ENCODE data around the gene KRTAP4-1. TPM values are rescaled to one million over a fixed set of nuclear protein-coding genes. Genes with fewer than 3 reads are reported as not detected.
"Not testable (repeated sequence)": the region's sequence is repeated elsewhere in the genome, so short reads cannot be mapped to it uniquely, and the experiment has no call there.

The KRTAP4-1 gene
- total RNA-seq, result not detected

DNA sequence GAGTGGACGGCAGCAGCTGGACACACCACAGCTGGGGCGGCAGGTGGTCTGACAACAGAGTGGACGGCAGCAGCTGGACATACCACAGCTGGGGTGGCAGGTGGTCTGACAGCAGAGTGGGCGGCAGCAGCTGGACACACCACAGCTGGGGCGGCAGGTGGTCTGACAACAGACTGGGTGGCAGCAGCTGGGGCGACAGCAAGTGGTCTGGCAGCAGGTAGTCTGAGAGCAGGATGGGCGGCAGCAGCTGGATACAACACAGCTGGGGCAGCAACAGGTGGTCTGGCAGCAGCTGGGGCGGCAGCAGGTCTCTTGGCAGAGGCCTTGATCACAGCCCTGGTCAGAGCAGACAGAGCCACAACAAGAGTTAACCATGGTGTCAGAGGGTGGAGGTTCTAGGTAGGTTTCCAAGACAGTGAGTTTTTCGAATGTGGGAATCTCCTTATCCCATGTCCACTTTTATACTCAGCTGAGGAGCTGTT, at the start of gene KRTAP4-1:
KRTAP4-1 (minus strand) TSS at position 432 of the 482 bp plus-strand sequence; CDS start at position 375, 57 bp downstream.
- no peaks in the 10 kb centered on the region for H3K4me1 ChIP-seq
- no peak within 1 kb of the TSS for H3K4me3 ChIP-seq
- no peaks in the 10 kb centered on the region for H3K9me3 ChIP-seq
- H3K36me3 ChIP-seq, result no peaks in the 10 kb centered on the region
- WGBS, 2 donors, result 68 to 72% methylated on average over 7 to 9 of the region's 9 CpGs
- TF ChIP-seq POLR2A (IDR thresholded peaks at IDR 0.05), result no peak
- TF ChIP-seq, protein P1, sequence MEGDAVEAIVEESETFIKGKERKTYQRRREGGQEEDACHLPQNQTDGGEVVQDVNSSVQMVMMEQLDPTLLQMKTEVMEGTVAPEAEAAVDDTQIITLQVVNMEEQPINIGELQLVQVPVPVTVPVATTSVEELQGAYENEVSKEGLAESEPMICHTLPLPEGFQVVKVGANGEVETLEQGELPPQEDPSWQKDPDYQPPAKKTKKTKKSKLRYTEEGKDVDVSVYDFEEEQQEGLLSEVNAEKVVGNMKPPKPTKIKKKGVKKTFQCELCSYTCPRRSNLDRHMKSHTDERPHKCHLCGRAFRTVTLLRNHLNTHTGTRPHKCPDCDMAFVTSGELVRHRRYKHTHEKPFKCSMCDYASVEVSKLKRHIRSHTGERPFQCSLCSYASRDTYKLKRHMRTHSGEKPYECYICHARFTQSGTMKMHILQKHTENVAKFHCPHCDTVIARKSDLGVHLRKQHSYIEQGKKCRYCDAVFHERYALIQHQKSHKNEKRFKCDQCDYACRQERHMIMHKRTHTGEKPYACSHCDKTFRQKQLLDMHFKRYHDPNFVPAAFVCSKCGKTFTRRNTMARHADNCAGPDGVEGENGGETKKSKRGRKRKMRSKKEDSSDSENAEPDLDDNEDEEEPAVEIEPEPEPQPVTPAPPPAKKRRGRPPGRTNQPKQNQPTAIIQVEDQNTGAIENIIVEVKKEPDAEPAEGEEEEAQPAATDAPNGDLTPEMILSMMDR (IDR thresholded peaks at IDR 0.05), result no peak
- no peak for DNase-seq
- H3K27me3 ChIP-seq, result peaks cover 0 to 23% (median 0%) of the 10 kb centered on the region in 4 donors
- H3K27ac ChIP-seq, result no peak within 1 kb of the TSS
- intact Hi-C loops (cut with DNase I), result no loop called here

DNA sequence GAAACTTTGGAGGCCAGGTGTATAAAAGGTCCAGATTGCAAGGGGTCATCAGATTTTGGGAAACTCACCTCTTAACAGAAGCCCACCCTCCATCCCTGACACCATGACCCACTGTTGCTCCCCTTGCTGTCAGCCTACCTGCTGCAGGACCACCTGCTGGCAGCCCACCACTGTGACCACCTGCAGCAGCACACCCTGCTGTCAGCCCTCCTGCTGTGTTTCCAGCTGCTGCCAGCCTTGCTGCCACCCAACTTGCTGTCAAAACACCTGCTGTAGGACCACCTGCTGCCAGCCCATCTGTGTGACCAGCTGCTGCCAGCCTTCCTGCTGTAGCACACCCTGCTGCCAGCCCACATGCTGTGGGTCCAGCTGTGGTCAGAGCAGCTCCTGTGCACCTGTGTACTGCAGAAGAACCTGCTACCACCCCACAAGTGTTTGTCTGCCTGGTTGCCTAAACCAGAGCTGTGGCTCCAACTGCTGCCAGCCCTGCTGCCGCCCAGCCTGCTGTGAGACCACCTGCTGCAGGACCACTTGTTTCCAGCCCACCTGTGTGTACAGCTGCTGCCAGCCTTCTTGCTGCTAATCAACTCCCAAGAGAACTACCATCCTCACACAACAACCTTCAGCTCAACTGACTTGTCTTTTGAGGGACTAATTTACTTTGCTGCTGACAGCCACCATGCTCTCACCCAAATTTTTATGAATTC, 47.8 kb upstream of the KRTAP4-1 start, which contains the start of gene KRTAP9-3:
KRTAP9-3 (plus strand) TSS at position 51 of the 707 bp plus-strand sequence; CDS start at position 104, 53 bp downstream.
- intact Hi-C loops (cut with DNase I), result not testable (repeated sequence)

DNA sequence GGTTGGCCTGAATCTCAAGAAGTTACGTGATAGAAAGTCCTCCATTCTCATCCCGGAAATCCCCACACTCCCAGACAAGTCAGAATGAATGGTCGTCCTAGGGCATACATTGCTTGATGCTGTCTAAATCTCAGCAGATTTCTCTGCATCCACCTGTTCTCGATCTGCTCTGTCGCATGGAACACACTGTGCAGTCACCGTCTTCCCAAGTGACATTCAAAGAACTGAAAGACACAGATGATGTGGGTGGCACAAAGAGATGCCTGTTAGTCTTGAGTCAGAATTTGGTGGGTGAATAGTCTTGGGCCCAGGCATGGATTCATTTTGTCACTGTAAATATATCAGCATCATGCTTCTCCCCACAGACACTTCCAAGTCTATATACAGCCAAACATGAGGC, 47.0 kb upstream of the KRTAP4-1 start:
- Histone ChIP-seq H3K4me1 (no peaks in the 10 kb centered on the region), H3K4me3 (no peak overlapping the region), H3K36me3 (no peaks in the 10 kb centered on the region), H3K9me3 (no peaks in the 10 kb centered on the region), H3K27ac (no peak overlapping the region), H3K27me3 (peaks cover 0 to 27% (median 0%) of the 10 kb centered on the region in 4 donors)
- 84 to 92% methylated on average over 6 of the region's 6 CpGs for WGBS, 2 donors
- TF ChIP-seq POLR2A (IDR thresholded peaks at IDR 0.05), result no peak
- TF ChIP-seq, protein P1 (IDR thresholded peaks at IDR 0.05), result no peak
- intact Hi-C loops (cut with DNase I), result no loop called here
- DNase-seq, result no peak

More for the DNA sequence above, 47.8 kb upstream of the KRTAP4-1 start, which contains the start of gene KRTAP9-3:
- DNase-seq, H3K4me3 ChIP-seq, H3K27ac ChIP-seq, H3K9me3 ChIP-seq, H3K36me3 ChIP-seq, H3K4me1 ChIP-seq: not testable (repeated sequence)
- H3K27me3 ChIP-seq, result peaks cover 0 to 27% (median 0%) of the 10 kb centered on the region in 4 donors
- WGBS, 2 donors, result 67 to 83% methylated on average over 1 of the region's 1 CpG

DNA sequence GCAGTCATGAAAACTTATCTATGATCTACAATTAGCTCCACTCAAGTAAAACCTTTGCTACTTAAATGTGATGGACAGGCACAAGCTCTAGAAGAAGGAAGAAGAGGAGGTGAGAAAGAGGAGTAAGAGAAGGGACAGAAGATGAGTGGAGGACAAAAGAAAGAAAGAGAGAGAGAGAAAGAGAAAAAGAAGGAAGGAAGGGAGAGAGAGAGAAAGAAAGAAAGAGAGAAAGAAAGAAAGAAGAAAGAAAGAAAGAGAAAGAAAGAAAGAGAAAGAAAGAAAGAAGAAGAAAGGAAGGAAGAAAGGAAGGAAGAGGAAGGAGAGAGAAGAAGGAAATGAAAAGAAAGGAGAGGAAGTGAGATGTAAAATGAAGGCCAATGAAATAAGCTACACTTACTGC, 45.4 kb upstream of the KRTAP4-1 start:
- peaks cover 0 to 35% (median 0%) of the 10 kb centered on the region in 4 donors for H3K27me3 ChIP-seq
- no peaks in the 10 kb centered on the region for H3K4me1 ChIP-seq
- no peaks in the 10 kb centered on the region for H3K36me3 ChIP-seq
- no peak for TF ChIP-seq POLR2A (IDR thresholded peaks at IDR 0.05)
- TF ChIP-seq, protein P1 (IDR thresholded peaks at IDR 0.05), result no peak
- DNase-seq, result no peak
- no peaks in the 10 kb centered on the region for H3K9me3 ChIP-seq
- H3K27ac ChIP-seq, result no peak overlapping the region
- no peak overlapping the region for H3K4me3 ChIP-seq
- intact Hi-C loops (cut with DNase I), result no loop called here

DNA sequence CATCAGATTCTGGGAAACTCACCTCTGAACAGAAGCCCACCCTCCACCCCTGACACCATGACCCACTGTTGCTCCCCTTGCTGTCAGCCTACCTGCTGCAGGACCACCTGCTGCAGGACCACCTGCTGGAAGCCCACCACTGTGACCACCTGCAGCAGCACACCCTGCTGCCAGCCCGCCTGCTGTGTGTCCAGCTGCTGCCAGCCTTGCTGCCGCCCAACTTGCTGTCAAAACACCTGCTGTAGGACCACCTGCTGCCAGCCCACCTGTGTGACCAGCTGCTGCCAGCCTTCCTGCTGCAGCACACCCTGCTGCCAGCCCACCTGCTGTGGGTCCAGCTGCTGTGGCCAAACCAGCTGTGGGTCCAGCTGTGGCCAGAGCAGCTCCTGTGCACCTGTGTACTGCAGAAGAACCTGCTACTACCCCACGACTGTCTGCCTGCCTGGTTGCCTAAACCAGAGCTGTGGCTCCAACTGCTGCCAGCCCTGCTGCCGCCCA, 41.9 kb upstream of the KRTAP4-1 start, which contains the start of gene KRTAP9-2:
KRTAP9-2 (plus strand) TSS at position 51 of the 498 bp plus-strand sequence; CDS start at position 58, 7 bp downstream.
- H3K36me3 ChIP-seq; intact Hi-C loops (cut with DNase I); H3K4me3 ChIP-seq; H3K4me1 ChIP-seq; H3K27ac ChIP-seq; DNase-seq; H3K9me3 ChIP-seq: not testable (repeated sequence)
- no CpG with 5 or more reads among the region's 4 CpGs for whole genome bisulfite sequencing, 2 donors
- peaks cover 0 to 17% (median 0%) of the 10 kb centered on the region in 4 donors for H3K27me3 ChIP-seq

DNA sequence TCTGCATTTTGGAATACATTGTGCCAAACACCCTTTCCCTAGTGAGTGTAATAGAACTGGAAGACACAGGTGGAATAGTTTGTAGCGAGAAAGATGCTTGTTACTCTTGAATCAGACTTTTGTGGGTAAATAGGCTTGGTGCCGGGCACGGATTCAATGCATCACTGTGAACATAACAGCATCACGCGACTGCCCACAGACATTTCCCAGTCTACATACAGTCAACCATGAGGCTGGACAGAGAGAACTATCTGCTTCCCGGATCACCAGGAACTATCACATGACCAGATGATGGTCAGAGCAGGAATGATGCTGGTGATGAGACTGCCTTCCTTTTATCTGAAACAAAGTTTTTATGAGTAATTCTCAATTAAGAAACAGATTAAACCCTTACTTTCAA, 41.3 kb upstream of the KRTAP4-1 start:
- Histone ChIP-seq H3K4me3 (no peak overlapping the region), H3K4me1 (no peaks in the 10 kb centered on the region), H3K36me3 (no peaks in the 10 kb centered on the region), H3K27me3 (peaks cover 0 to 17% (median 0%) of the 10 kb centered on the region in 4 donors), H3K9me3 (no peaks in the 10 kb centered on the region), H3K27ac (no peak overlapping the region)
- 95 to 98% methylated on average over 6 of the region's 6 CpGs for WGBS, 2 donors
- intact Hi-C loops (cut with DNase I), result no loop called here
- TF ChIP-seq, protein P1 (IDR thresholded peaks at IDR 0.05), result no peak
- no peak for TF ChIP-seq POLR2A (IDR thresholded peaks at IDR 0.05)
- DNase-seq, result no peak

All from esophagus squamous epithelium (tissue), 5 donors.